OCI-LY7 (cell line): Measurements from ENCODE around the gene ATP6V0E1. TPM values are rescaled to one million over a fixed set of nuclear protein-coding genes. Genes with fewer than 3 reads are reported as not detected.

ENCODE experiments used
- BruUV-seq: library from RNA; stranded (reverse); fragments of 400-500 nt; replicated peaks from 2 replicates; lab custom pipeline; 2021; lab: Mats Ljungman, UMichigan
- CTCF ChIA-PET: fragments of 300-600 bp; sonication (Branson Sonifier 250); formaldehyde crosslinking; loops from one replicate; lab custom pipeline; 2022; ENCODE audit warnings: antibody characterized with exemption; ENCODE audit not compliant: unreplicated experiment; lab: Charles Lee
- POLR2A ChIA-PET: fragments of 300-600 bp; sonication (Branson Sonifier 250); formaldehyde crosslinking; loops from one replicate; lab custom pipeline; 2022; ENCODE audit warnings: antibody characterized with exemption; lab: Charles Lee
- DNase-seq: peaks from one replicate; pipeline ENCODE4 v3.0.0-alpha.2; 2015; ENCODE audit warnings: low spot score
- H2AFZ ChIP-seq: fragments of 200-600 bp; sonication (generic), shearing (Covaris generic); 2 replicates; pipeline ENCODE4 v1.6.1; 2014; ENCODE audit warnings: mild to moderate bottlenecking, antibody characterized with exemption, low read length, moderate library complexity
- H3K27ac ChIP-seq: fragments of 200-600 bp; sonication (generic); 2 replicates; pipeline ENCODE4 v1.5.1; 2014; ENCODE audit warnings: mixed run types, low read depth, mild to moderate bottlenecking, moderate library complexity, low read length, inconsistent platforms; ENCODE audit not compliant: poor library complexity, severe bottlenecking
- H3K36me3 ChIP-seq: fragments of 200-600 bp; sonication (generic); 2 replicates; pipeline ENCODE4 v1.6.1; 2014; ENCODE audit warnings: mild to moderate bottlenecking, antibody characterized with exemption, low read length, moderate library complexity, mixed read lengths; ENCODE audit not compliant: insufficient read depth
- H3K4me1 ChIP-seq: fragments of 200-600 bp; sonication (generic); 2 replicates; pipeline ENCODE4 v1.5.1; 2014; ENCODE audit warnings: mild to moderate bottlenecking, low read length; ENCODE audit not compliant: insufficient read depth, poor library complexity, severe bottlenecking
- H3K4me2 ChIP-seq: fragments of 200-600 bp; sonication (generic); 2 replicates; pipeline ENCODE4 v1.6.1; 2014; ENCODE audit warnings: mild to moderate bottlenecking, low read length
- H3K4me3 ChIP-seq: fragments of 200-600 bp; sonication (generic); 2 replicates; pipeline ENCODE4 v1.5.1; 2014; ENCODE audit warnings: mild to moderate bottlenecking, low read depth, low read length; ENCODE audit not compliant: poor library complexity, severe bottlenecking
- H3K79me2 ChIP-seq: fragments of 200-600 bp; sonication (generic); 2 replicates; pipeline ENCODE4 v1.6.1; 2016; ENCODE audit warnings: low read depth, mild to moderate bottlenecking, low read length, moderate library complexity, mixed read lengths; ENCODE audit not compliant: insufficient read depth
- H3K9me2 ChIP-seq: fragments of 200-600 bp; sonication (generic); 2 replicates; pipeline ENCODE4 v1.6.1; 2016; ENCODE audit warnings: mild to moderate bottlenecking, low read length, mixed read lengths; ENCODE audit not compliant: insufficient read depth
- H3K9me3 ChIP-seq: fragments of 200-600 bp; sonication (generic); 2 replicates; pipeline ENCODE4 v1.6.1; 2014; ENCODE audit warnings: mild to moderate bottlenecking, mixed run types, low read length, mixed read lengths
- H4K20me1 ChIP-seq: fragments of 200-600 bp; sonication (generic); 2 replicates; pipeline ENCODE4 v1.6.1; 2014; ENCODE audit warnings: mild to moderate bottlenecking, antibody characterized with exemption, low read length, moderate library complexity, mixed read lengths; ENCODE audit not compliant: insufficient read depth
- EZH2phosphoT487 ChIP-seq: fragments of 200-600 bp; sonication (generic); IDR thresholded peaks from 2 replicates; pipeline ENCODE4 v1.6.1; 2018; ENCODE audit warnings: low read depth, borderline replicate concordance, mild to moderate bottlenecking, mixed run types, antibody characterized with exemption, low read length, moderate library complexity, mixed read lengths
- intact Hi-C: fragments of 100-400 bp; cut with micrococcal nuclease; formaldehyde crosslinking; loops from one replicate; pipeline ENCODE4 v1.10.0; 2022; ENCODE audit not compliant: unreplicated experiment
- total RNA-seq, 2 experiments: library from RNA; depleted of rRNA in 1 of 2; stranded (reverse); fragments of >200 nt in 1 of 2; shearing (Covaris generic) in 1 of 2; gene quantifications; 2 replicates each; pipeline ENCODE4 v1.2.3, GENCODE V29; 2014 to 2022
- TF ChIP-seq, protein P1 (sequence below): fragments of 200-600 bp; sonication (generic); conservative IDR thresholded peaks from 2 replicates; pipeline ENCODE4 v1.5.1; 2014; ENCODE audit warnings: mild to moderate bottlenecking, antibody characterized with exemption, low read length, moderate library complexity, mixed read lengths

Gene ATP6V0E1
- total RNA-seq, 2 experiments from 2014 or later: 39.9 to 59.4 TPM

DNA sequence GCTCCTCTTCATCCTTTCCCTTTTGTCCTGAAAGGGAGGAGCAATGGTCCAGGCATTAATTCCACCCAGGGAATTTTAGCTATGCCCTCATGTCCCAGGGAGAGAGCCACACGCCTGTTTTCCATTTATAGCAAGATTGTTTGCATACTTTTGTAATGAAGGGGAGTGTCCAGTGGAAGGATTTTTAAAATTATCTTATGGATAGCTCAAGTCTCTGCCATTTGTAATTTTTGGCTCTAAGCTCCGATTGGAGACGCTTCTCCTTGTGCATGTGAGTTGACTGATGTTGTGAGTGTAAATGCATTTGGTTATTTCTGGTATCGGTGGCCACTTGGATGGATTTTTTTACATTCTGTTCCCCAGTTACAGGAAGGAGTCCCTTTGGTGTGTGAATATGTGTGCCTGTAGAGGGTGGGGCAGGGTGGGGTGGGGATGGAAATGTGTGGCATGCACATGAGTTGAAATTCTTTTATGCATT, 31.5 kb upstream of the ATP6V0E1 start:
- intact Hi-C loops: loop anchor here (10.0 kb wide), 1 partner anchor 477 kb away; no protein-coding TSS in a partner anchor

DNA sequence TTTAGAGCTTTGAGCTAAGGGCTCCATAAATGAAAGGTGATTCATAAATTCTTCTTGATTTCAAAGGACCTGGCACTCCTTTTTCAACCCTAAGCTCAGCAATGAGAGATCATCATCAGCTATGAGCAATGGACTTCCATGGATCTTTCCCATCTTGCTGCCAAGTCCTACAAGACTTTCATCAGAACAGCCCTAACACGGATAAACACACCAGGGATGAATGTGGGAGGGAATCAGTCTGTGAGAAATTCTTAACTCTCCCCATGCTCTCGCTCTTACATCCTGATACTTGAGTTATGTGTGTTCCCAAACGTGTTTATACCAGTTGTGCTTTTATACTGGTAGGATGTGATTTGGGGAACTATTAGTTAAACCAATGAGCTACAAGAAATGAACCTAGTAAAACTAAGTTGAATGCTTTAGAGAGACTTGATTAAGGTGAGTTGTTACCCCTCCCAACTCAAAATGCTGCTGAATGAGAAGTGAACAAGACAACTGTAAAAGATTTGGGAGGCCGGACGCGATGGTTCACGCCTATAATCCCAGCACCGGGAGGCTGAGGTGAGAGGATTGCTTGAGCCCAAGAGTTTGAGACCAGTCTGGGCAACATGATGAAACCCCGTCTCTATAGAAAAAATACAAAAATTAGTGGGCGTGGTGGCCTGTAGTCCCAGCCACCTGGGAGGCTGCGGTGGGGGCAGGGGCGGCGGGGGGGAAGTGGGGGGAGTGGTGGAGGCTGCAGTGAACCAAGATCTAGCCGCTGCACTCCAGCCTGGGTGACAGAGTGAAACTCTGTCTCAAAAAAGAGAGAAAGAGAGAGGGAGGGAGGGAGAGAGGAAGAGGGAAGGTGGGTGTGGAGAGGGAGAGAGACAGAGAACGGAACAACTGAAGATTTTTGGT, 29.5 kb upstream of the ATP6V0E1 start:
- peaks cover 4% of the 10 kb centered on the region for H3K4me1 ChIP-seq
- H2AFZ ChIP-seq: no peak overlapping the region
- no peaks in the 10 kb centered on the region for H3K9me2 ChIP-seq
- no peak overlapping the region for H3K27ac ChIP-seq
- H4K20me1 ChIP-seq: no peaks in the 10 kb centered on the region
- no TSS peak for BruUV-seq
- DNase-seq: no peak
- no peaks in the 10 kb centered on the region for H3K79me2 ChIP-seq
- CTCF ChIA-PET: no interaction called here
- intact Hi-C loops: loop anchor here (10.0 kb wide), 1 partner anchor 479 kb away; no protein-coding TSS in a partner anchor
- TF ChIP-seq, protein P1, sequence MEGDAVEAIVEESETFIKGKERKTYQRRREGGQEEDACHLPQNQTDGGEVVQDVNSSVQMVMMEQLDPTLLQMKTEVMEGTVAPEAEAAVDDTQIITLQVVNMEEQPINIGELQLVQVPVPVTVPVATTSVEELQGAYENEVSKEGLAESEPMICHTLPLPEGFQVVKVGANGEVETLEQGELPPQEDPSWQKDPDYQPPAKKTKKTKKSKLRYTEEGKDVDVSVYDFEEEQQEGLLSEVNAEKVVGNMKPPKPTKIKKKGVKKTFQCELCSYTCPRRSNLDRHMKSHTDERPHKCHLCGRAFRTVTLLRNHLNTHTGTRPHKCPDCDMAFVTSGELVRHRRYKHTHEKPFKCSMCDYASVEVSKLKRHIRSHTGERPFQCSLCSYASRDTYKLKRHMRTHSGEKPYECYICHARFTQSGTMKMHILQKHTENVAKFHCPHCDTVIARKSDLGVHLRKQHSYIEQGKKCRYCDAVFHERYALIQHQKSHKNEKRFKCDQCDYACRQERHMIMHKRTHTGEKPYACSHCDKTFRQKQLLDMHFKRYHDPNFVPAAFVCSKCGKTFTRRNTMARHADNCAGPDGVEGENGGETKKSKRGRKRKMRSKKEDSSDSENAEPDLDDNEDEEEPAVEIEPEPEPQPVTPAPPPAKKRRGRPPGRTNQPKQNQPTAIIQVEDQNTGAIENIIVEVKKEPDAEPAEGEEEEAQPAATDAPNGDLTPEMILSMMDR: no peak
- no peak for TF ChIP-seq EZH2phosphoT487
- no peaks in the 10 kb centered on the region for H3K9me3 ChIP-seq
- no peak overlapping the region for H3K4me2 ChIP-seq
- POLR2A ChIA-PET: no interaction called here
- H3K4me3 ChIP-seq: no peak overlapping the region
- H3K36me3 ChIP-seq: peaks cover 13% of the 10 kb centered on the region

More for the DNA sequence above, 31.5 kb upstream of the ATP6V0E1 start:
- H3K4me1 ChIP-seq: no peaks in the 10 kb centered on the region
- no peak for DNase-seq
- peaks cover 24% of the 10 kb centered on the region for H3K36me3 ChIP-seq
- CTCF ChIA-PET: no interaction called here
- BruUV-seq: TSS peak; percentile 68
- H3K79me2 ChIP-seq: no peaks in the 10 kb centered on the region
- TF ChIP-seq, protein P1: no peak
- TF ChIP-seq EZH2phosphoT487: no peak
- no peak overlapping the region for H3K4me2 ChIP-seq
- no peak overlapping the region for H3K27ac ChIP-seq
- no peaks in the 10 kb centered on the region for H3K9me3 ChIP-seq
- H2AFZ ChIP-seq: no peak overlapping the region
- H3K9me2 ChIP-seq: no peaks in the 10 kb centered on the region
- H3K4me3 ChIP-seq: no peak overlapping the region
- POLR2A ChIA-PET: no interaction called here
- no peaks in the 10 kb centered on the region for H4K20me1 ChIP-seq

DNA sequence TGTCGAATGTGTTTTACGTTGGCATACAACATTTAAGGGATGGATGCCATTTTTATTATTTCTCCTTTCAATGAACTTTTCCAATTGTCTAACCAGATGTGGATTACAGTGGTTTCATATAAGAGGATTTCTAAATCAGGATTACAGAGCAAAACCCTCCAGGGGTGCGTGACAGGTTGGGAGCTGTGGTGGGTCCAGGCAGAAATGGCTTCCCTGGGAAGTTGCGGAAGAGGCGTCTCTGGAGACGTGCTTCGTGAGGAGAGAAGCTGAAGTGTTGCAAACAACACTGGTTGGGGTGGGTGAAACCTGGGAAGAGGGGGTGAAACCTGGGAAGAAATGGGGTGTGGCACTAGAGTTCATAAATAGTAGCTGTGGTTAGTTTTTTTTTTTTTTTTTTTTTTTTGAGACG, 28.8 kb upstream of the ATP6V0E1 start:
- H3K36me3 ChIP-seq: peaks cover 13% of the 10 kb centered on the region
- no TSS peak for BruUV-seq
- DNase-seq: no peak
- no peaks in the 10 kb centered on the region for H3K9me3 ChIP-seq
- TF ChIP-seq, protein P1: no peak
- no peaks in the 10 kb centered on the region for H3K9me2 ChIP-seq
- intact Hi-C loops: loop anchor here (10.0 kb wide), 1 partner anchor 480 kb away; no protein-coding TSS in a partner anchor
- no peak overlapping the region for H2AFZ ChIP-seq
- H3K4me1 ChIP-seq: peaks cover 4% of the 10 kb centered on the region
- H3K4me3 ChIP-seq: no peak overlapping the region
- no peaks in the 10 kb centered on the region for H3K79me2 ChIP-seq
- no peaks in the 10 kb centered on the region for H4K20me1 ChIP-seq
- ChIA-PET POLR2A (no interaction called here), CTCF (no interaction called here)
- no peak overlapping the region for H3K4me2 ChIP-seq
- H3K27ac ChIP-seq: no peak overlapping the region
